NCI-H187 (cell line): ENCODE data around the gene ARRB1.
A peak's percentile ranks its signal among the peaks of the same experiment; 100 is the strongest.
"Not testable (repeated sequence)": the region's sequence is repeated elsewhere in the genome, so short reads cannot be mapped to it uniquely, and the experiment has no call there.

Experiments used
- DNase-seq, 2 experiments: peaks; one replicate each; lab custom pipeline; 2025; lab: John Stamatoyannopoulos, UW

The ARRB1 gene

DNA sequence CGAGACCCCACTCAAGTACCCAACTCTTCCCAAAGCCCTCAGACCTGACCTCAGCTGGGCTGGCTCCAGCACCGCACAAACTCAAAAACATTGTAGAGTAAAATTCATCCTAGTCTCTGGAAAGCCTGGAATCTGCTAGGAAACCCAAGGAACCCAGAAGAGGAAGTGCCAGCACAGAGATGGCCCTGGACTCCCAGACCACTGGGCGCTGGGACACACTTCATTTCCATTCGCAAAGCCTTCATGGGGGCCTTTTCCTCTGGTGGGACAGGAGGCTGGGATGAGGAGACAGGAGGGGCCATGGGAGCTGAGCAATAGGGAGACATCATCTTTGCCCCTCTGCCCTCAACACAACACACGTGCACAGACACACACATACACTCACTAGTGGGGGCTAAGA is 30.8 kb downstream of the ARRB1 start:
- DNase-seq, result no peak

DNA sequence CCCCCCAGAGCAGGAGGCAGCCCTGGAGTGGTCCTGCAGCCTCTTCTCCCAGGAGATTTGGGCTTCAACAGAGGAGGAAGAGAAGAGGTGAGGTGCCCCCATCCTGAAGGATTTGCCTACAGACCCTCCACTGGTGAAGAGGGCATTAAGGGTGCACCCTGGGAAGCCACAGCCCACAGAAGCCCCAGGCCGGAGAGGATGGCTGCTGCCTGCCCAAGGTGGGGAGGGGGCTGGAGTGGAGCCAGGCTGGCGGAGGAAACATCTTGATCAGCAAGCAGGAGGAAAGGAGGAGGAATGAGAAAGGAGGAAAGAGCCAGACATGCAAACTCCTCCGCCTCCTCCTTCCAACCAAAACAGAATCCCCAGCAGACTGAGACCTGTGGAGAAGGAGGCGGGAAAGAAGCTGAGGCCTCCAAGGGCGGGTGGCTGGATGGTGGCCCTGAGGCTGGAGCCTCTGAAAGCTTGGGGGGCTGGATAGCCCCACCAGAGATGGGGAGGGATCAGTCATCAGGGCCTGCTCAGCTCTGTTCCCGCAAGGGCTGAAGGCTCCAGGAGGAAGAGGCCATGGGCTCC is 31.3 kb downstream of the ARRB1 start:
- no peak for DNase-seq

DNA sequence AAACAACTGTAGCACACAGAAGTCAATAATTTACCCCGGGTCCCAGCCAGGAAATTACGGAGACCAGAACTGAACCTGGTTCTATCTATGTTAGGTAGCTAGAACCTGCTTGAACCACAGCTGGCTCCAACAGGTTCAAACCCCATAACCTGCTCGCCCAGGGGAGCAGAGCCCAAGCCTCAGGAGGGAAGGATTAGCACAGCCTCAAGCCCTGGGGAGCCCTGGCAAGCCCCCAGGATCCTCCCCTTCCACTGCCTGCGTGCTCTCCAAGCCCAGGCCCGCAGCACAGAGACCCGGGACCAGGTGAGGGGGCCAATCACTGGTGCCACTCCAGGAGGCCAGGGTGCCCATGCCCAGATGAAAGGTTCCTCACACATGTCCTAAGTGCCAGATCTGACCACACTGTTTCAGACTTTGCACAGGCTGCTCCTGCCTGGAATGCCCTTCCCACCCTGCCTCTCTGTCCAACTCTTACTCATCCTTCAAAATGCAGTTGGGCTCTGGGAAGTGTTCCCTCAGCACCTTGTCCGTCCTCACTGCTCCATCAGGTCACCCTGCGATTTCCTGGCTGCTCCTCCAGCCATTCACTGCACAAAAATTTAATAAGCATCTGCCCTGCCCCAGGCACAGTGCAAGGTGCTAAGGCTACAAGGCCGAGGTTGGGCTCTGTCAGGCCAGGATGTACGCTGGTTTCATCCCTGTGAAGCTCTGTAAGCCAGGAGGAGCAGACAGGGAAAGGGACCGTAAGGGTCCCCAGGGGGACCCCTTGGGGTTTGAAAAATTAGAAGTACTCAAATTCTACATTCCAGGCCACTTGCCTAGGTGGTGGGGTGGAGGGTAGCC is 32.2 kb downstream of the ARRB1 start:
- DNase-seq, result no peak

DNA sequence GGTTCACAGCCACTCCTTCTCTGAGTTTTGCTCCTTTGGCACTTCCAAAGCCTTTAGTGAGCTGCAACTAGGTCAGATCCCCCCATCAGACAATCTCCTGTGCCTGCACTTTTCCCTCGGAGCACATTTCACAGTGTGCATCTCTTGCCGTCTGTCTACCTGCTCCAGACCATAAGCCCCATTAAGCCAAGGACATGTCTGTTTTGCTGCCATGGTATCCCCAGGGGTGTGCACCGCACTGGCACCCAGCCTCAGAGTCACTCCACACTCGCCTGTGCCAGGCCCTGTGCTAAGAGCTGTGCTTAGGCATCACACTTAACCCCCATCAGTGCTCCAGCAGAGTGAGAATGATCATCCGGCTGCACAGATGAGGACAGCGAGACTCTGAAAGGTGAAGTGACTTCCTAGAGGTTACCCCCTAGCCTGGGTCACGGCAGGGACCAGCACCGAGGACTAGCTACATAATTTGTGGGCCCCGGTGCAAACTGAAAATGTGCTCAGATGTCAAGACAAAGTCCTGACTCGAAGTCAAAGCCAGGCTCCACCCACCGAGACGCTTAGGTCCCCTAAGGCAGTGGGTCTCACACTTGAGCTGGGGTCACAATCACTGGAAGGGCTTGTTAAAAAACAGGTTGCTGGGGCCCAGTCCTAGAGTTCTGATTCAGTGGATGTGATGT is 33.9 kb downstream of the ARRB1 start:
- DNase-seq, result no peak

DNA sequence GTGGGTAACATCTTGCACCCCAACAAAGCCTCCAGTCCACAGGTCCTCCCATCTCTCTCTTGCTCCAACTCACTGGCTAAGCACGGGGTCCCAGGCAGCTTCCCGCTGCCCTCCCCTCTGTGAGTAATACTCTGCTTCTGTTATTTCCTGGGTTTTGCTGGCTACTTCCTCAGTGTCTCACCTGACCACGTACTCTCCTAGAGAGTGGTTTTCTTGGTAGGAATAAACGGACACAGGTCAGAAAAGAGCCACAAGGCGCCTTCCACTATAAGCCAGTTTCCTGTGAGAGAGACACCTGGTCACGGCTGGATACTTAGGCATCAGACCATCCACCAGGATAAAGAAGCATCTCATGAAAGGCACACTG is 36.0 kb downstream of the ARRB1 start:
- no peak for DNase-seq

DNA sequence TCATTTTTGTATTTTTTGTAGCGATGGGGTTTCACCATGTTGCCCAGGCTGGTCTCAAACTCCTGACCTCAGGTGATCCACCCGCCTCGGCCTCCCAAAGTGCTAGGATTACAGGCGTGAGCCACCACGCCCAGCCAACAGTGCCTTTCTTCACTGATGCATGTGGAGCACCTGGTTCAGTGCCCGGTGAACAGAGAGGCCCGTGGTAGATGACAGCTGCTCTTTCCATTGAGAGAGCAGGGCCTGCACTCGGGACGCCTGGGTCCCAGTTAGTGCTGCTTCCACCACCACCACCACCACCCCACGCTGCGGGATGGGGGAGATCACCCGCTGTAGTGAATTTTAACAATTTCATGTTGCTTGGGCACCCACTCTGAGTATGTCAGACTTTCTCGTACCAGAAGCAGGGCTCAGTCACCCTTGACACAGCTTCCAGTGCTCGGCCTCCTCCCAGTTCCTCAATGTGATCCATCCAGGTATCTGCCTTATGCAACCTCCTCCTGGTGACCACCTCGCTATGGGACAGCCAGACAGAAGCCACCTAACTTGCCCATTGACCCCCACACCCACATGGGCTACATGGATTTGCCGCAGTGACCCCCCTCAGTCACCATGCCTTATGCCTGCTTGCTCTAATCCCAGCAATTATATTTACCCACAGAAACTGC is 36.6 kb downstream of the ARRB1 start:
- no peak for DNase-seq

DNA sequence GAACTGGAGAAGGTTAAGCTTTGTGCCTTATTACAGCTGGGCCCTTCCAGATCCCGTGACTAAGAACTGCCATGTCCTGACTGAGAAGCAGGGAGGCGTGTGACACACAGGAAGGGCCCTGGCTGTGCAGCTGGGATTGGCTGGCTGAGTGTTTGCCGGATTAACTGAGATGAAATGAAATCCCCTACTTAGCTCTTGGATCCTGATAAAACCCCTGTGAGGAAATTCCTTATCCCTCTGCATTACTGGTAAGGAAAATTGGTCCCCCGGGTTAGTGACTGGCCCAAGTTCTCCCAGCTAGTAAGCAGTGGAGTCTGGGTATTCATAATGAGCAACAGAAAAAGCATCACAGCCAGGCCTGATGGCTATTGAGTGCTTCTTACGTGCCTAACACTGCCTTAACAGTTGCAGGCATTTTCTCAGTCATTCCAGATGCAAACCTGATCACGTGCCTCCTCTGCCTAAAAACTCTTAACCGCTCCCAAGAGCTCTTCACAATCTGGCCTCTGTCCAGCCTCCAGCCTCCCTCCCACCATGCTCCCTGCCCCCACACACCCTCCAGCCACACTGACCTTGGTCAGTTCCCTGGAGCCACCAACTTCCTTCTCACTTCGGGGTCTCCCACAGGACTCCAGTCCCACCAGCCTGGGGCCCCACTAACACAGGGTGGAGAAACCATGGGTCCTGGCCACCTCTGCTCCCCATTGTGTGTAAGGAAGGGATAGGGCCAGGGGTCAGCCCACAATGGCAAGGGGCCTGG is 37.8 kb downstream of the ARRB1 start:
- DNase-seq, result peak; percentile 29 to 41

DNA sequence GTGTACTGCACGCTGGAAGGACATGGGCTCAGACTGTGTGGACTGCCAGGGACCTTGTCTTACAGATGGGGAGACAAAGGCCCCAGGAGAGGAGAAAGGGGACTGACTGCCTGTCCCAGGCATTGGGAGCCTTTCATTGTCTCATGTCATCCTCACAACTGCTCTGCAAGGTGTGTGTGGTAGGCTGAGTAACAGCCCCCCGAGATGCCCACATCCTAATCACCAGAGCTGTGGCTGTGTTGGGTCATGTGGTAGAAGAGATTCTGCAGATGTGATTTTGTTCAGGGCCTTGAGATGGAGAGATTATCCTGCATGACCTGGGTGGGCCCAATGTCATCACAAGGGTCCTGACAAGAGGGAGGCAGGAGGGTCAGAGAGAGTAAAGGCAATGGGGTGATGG is 39.1 kb downstream of the ARRB1 start:
- DNase-seq, result no peak

DNA sequence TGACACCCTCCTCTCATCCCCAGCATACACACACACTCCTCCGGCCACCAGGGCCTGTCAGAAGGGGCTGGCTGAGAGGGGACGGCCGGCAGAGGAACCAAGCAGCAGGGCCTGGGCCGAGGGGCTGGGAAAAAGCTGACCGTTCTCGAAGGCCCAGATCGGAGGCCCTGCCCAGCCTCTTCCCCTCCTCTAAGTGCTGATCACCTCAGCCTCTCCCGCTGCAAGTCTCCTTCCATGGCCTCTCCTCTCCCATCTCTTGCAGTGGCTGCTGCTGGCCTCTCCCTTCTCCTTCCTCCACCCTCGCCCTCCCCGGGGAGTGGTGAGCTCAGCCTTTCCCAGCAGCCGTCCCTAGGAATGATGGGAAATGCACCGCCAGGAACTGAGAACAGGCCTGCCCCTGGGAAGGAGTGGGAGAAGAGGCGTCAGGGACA is 39.6 kb downstream of the ARRB1 start:
- peak in 1 of 2 experiments; percentile 31 for DNase-seq

DNA sequence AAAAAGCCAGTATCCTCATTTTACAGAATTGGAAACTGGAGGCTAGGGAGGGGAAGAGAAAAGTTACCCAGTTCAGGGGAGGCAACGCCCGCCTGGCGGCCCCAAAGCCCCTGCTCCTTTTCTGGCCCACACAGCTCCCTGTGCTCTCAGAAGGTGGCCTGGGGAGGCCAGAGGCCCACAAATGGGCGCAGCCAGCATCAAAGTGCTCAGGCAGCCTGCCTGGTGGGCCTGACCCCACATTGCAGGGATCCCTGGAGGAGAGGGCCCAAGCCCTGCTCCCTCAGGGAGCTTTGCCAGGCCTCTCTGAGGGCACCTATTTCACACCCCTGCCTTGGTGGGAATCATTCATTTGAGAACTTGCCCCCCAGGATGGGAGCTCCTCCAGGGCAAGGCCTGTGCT is 42.5 kb downstream of the ARRB1 start:
- no peak for DNase-seq

DNA sequence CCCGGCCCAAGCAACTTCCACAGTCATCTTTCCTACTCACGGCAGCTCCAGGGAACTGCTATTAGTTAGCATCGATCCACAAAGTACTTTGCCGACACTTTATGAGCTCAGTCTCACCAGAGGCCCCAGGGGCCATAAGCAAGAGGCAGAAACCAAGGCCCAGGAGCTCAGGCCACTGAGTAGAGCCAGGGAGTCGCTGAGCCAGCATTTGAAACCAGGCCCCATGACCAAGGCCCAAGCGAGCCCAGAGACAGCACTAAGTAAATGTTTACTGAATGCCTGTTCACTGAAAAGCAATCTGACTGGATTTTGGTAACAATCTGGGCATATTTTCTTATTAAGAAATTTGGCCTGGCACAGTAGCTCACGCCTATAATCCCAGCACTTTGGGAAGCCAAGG is 43.3 kb downstream of the ARRB1 start:
- DNase-seq, result no peak

DNA sequence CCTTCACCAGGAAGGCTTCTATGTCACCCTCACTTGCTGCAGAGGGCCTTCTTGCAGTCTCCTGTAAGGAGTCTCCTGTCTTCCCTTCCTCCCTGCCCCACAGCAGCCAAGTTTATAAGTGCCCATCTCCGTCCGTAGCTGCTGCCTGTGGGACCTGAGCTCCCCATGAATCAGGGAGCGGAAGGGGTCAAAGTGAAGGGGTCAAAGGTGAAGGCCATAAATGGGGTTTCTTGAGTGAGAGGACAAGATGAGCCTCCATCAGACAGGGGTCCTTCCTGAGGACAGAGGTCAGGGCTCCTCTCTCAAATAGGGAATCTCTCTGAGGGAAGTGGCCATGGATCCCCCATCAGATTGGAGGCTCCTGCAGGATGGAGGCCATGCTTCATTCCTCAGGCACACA is 44.4 kb downstream of the ARRB1 start:
- DNase-seq, result no peak

DNA sequence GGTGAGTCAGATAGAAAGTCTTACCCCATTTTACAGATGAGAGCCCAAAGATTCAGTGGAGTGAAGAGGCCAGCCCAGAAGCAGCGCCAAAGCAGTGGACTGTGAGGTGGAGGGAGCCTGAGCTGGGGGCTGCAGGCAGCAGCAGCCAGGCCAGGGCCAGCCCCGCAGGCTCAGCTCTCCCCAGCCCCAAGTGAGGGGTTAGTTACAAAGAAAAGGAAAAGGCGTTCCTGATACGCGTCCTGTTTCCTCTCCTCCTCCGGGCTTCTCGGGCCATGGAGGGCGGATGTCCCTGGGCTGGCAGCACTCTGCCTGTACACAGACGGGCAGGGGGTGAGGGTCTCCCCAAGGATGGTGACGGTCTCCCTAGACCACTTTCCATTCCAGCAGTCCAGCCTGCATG is 44.9 kb downstream of the ARRB1 start:
- no peak for DNase-seq

DNA sequence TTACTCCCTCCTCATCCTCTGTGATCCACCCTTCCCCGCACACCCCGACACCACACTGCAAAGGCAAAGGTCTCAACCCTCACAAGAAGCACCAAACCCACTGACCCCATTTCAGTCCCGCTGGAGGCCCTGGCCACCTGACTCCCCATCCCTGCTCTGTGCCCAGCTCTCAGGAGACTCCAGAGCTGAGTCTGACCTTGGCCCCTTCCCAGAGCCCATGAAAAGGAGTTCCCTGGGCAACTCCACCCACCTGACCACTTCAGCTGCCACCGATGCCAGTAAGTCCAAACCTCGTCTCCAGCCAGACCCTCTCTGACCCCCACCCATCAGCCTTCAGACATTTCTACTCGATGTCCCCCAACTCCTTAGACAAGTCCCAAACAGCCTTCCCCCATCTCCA is 45.5 kb downstream of the ARRB1 start:
- no peak for DNase-seq

DNA sequence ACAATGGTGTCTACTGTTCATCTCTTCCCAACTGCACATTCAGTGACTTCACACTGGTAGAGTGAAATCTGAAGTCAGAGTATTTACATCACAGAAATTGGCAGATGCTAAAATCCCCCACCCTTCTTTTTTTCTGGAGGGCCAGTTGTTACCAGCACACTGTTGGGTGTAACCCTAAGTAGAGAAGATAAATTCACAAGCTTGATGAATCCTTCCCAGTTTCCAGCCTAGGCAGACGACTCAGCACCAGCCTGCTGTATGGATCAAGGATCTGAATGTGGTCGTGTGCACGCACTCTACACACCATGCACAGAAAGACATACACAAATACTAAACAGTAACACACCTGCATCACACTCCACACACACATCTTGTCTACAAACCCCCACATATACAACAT is 46.0 kb downstream of the ARRB1 start:
- DNase-seq, result no peak

DNA sequence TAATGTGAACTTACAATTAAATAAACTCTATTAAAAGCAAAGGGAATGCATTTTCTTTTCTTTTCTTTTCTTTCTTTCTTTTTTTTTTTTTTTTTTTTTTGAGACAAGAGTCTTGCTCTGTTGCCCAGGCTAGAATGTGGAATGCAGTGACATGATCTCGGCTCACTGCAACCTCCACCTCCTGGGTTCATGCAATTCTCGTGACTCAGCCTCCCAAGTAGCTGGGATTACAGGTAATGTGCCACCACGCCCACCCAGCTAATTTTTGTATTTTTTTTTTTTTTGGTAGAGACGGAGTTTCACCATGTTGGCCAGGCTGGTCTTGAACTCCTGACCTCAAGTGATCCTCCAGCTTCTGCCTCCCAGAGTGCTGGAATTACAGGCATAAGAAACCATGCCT is 46.5 kb downstream of the ARRB1 start:
- DNase-seq, result not testable (repeated sequence)

DNA sequence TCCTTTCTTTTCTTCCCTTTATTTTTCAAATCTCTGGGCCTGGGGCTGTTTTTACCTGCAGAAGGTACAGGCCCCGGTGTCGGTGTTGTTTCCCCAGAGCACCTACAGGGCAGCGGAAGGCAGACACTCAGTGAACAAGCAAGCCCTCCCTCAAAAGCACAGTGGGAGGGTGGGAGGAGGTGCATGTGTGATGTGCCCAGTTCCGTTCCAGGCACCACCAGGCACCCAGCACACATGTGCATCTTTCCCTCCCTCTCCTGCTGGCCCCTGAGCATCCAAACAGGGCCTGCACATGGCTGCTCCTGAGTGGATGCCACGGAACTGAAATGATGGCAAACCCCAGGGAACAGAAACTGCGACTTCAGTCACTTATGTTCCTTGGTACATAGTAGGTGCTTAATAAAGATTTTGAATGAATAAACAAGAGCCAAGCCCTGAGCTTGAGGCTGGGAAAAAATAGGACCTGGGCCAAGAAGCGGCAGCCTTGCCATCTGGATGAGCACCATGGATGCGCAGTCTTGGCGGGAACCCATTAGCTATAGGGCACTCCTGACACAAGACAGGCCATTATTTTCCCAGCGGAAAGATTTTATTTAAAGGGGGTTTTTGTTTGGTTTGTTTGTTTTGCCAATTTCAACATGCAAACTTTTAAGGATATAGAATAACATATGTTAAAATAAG is 47.8 kb downstream of the ARRB1 start:
- DNase-seq, result no peak

DNA sequence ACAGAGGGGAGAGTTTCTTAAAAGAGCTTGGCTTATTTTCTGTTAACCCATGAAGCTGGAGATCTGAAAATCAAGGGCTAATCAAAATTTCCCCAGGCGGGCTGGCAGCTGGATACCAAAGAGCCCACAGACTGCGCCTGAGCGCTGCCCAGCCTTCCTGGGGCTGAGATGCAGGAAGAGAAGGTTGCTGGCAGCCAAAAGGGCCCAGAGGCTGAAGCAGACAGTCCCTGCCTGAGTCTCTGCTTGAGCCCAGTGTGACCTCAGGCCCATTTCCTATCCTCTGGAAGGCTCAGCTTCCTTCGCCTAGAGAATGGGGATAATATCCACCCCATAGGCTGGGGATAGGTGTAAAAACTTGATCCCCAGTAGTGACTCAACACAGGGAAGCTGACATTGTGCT is 49.1 kb downstream of the ARRB1 start:
- no peak for DNase-seq

DNA sequence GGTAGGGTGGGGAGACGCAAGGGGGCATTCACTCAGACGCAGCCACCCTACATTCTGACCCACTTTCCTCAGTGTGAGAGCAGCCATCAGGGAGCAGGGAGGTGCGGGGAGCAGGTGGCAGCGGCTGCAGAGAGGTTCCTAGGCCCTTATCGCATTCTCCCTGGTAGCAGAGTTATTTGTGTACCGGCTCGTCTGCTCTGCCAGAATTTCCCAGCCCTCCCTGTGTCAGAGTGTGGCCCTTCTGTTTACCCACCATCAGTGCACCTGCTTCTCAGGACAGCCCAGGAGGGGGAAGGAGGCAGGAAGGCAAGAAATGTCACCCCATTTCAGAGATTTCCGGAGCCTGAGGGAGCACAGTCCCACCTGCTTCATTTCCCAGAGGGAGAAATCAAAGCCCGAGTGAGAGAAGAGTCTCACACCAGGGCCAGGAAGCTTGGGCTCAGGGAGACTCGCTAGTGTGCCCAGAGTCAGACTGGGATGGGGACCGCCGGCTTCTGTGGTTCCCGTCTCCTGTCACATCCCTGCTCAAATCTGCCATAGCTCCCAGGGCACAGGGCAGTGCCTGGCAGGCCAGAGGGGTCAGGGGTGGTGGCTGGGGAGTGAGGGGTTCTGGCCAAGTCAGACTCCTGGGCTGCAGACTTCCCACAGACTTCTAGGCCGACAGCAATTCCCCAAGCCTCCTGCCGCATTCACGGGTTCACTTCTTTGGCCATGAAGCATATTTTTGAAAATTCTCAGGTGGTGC is 49.7 kb downstream of the ARRB1 start:
- peak; percentile 17 to 35 for DNase-seq

DNA sequence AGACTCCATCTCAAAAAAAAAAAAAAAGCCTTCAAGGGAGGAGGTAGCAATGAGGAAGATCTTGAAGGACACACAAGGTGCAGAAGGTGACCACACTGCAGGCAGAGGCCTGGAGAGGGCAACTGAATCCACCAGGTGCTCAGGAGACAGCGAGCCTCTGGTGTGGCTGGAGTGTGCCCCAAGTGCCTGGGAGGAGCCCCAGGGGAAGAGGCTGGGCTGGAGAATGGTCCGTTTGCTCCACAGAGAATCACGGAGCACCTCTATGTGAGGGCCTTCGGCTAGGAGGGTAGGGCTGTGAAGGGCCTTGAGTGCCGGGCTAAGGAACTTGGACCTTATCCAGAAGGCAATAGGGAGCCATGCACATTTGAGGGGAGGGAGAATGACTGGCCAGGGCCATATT is 50.3 kb downstream of the ARRB1 start:
- peak; percentile 32 to 40 for DNase-seq

DNA sequence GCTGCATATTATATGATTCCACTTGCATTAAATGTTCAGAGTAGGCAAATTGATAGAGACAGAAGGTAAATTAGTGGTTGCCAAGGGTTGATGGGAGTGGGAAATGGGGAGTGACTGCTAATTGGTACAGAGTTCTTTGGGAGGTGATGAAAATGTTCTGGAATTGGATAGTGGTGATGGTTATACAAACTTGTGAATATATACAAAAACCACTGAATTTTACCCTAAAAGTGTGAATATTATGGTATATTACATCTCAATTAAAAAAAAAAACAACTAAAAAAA is 52.5 kb downstream of the ARRB1 start:
- DNase-seq, result no peak
